H7 (cell line): ENCODE measurements around the gene TMEM41B. TPM values are rescaled to one million over a fixed set of nuclear protein-coding genes. Genes with fewer than 3 reads are reported as not detected.
"Not testable (repeated sequence)": the region's sequence is repeated elsewhere in the genome, so short reads cannot be mapped to it uniquely, and the experiment has no call there.

Experiments
- DNase-seq: peaks from one replicate; pipeline ENCODE4 v3.0.0; 2012
- H3K27me3 ChIP-seq: 2 replicates; pipeline ENCODE4 v1.6.0; 2011; ENCODE audit warnings: mild to moderate bottlenecking, low read length; ENCODE audit not compliant: control insufficient read depth, insufficient read depth
- H3K36me3 ChIP-seq: replicated peaks from 2 replicates; pipeline ENCODE4 v1.5.1; 2011; ENCODE audit warnings: low read length; ENCODE audit not compliant: control insufficient read depth, insufficient read depth
- H3K4me3 ChIP-seq: 2 replicates; pipeline ENCODE4 v1.5.1; 2011; ENCODE audit warnings: low read depth, mild to moderate bottlenecking, control low read depth, low read length, moderate library complexity; ENCODE audit not compliant: insufficient read depth
- total RNA-seq: library from RNA; depleted of rRNA; stranded (reverse); fragments of >200 nt; shearing (Covaris generic); gene quantifications from 2 replicates; pipeline ENCODE4 v1.2.3, GENCODE V29; 2014

Gene TMEM41B
- total RNA-seq, 1 experiment from 2014 or later: 39.1 TPM

GRCh38 chr11:9274499-9275258 lies 39.7 kb downstream of the TMEM41B start:
- DNase-seq: no peak
- Histone ChIP-seq H3K36me3 (peaks cover 1% of the 10 kb centered on the region; the same call in 1 of the 2 replicates), H3K4me3 (no peak overlapping the region), H3K27me3 (no peaks in the 10 kb centered on the region)

GRCh38 chr11:9273376-9274336 lies 40.7 kb downstream of the TMEM41B start:
- Histone ChIP-seq H3K4me3 (no peak overlapping the region), H3K27me3 (no peaks in the 10 kb centered on the region), H3K36me3 (peaks cover 1% of the 10 kb centered on the region; the same call in 1 of the 2 replicates)
- DNase-seq: no peak

GRCh38 chr11:9269492-9270013 lies 44.8 kb downstream of the TMEM41B start:
- Histone ChIP-seq H3K27me3 (no peaks in the 10 kb centered on the region), H3K36me3 (no peaks in the 10 kb centered on the region), H3K4me3 (no peak overlapping the region)
- no peak for DNase-seq

- Histone ChIP-seq H3K4me3 (no peak overlapping the region), H3K27me3 (no peaks in the 10 kb centered on the region), H3K36me3 (no peaks in the 10 kb centered on the region)
- DNase-seq: peak; percentile 39
Measured at GRCh38 chr11:9267680-9268079, 46.7 kb downstream of the TMEM41B start.

GRCh38 chr11:9266926-9267325 lies 47.5 kb downstream of the TMEM41B start:
- Histone ChIP-seq H3K36me3 (no peaks in the 10 kb centered on the region), H3K4me3 (no peak overlapping the region), H3K27me3 (no peaks in the 10 kb centered on the region)
- no peak for DNase-seq

- no peak for DNase-seq
- no peaks in the 10 kb centered on the region for H3K36me3 ChIP-seq
- no peak overlapping the region for H3K4me3 ChIP-seq
Measured at GRCh38 chr11:9266132-9266736, 48.2 kb downstream of the TMEM41B start.

GRCh38 chr11:9265211-9266131 lies 48.9 kb downstream of the TMEM41B start, which contains the start of gene DENND5A:
DENND5A (minus strand) TSS chr11:9265350; CDS start chr11:9265069, 281 bp downstream.
- H3K27me3 ChIP-seq: no peaks in the 10 kb centered on the region
- DNase-seq: peak; percentile 100
- no peaks in the 10 kb centered on the region for H3K36me3 ChIP-seq
- peak within 1 kb of the TSS; percentile 84 for H3K4me3 ChIP-seq

More at GRCh38 chr11:9266132-9266736, 48.2 kb downstream of the TMEM41B start:
- no peaks in the 10 kb centered on the region for H3K27me3 ChIP-seq

- no peaks in the 10 kb centered on the region for H3K27me3 ChIP-seq
- H3K4me3 ChIP-seq: peak overlapping the region; percentile 84
- peak; percentile 57 for DNase-seq
- H3K36me3 ChIP-seq: no peaks in the 10 kb centered on the region
Measured at GRCh38 chr11:9264316-9265210, 49.8 kb downstream of the TMEM41B start.

GRCh38 chr11:9263840-9264315 lies 50.5 kb downstream of the TMEM41B start:
- peak overlapping the region; percentile 84 for H3K4me3 ChIP-seq
- H3K36me3 ChIP-seq: no peaks in the 10 kb centered on the region
- no peaks in the 10 kb centered on the region for H3K27me3 ChIP-seq
- DNase-seq: peak; percentile 33

- not testable (repeated sequence) for DNase-seq
Measured at GRCh38 chr11:9260838-9261146, 53.6 kb downstream of the TMEM41B start.

GRCh38 chr11:9259981-9260837 lies 54.2 kb downstream of the TMEM41B start:
- Histone ChIP-seq H3K4me3 (no peak overlapping the region), H3K36me3 (no peaks in the 10 kb centered on the region), H3K27me3 (no peaks in the 10 kb centered on the region)
- DNase-seq: peak; percentile 53

More at GRCh38 chr11:9260838-9261146, 53.6 kb downstream of the TMEM41B start:
- H3K4me3 ChIP-seq, H3K27me3 ChIP-seq, H3K36me3 ChIP-seq: not testable (repeated sequence)

GRCh38 chr11:9258279-9258678 lies 56.1 kb downstream of the TMEM41B start:
- not testable (repeated sequence) for H3K27me3 ChIP-seq, H3K36me3 ChIP-seq, H3K4me3 ChIP-seq, DNase-seq
